22Rv1 (cell line): ENCODE results near the gene DDX39A.

Experiments
- H3K27ac ChIP-seq: fragments of 450-650 bp; 2 replicates; pipeline ENCODE4 v1.5.1; 2017
- ZFX ChIP-seq: fragments of 450-650 bp; IDR thresholded peaks from 2 replicates; pipeline ENCODE4 v1.6.1; 2017; ENCODE audit warnings: antibody characterized with exemption, borderline replicate concordance
- TF ChIP-seq, protein P1 (sequence below): fragments of 450-650 bp; IDR thresholded peaks from 2 replicates; pipeline ENCODE4 v1.5.1; 2017; ENCODE audit warnings: mild to moderate bottlenecking

Gene DDX39A

DNA sequence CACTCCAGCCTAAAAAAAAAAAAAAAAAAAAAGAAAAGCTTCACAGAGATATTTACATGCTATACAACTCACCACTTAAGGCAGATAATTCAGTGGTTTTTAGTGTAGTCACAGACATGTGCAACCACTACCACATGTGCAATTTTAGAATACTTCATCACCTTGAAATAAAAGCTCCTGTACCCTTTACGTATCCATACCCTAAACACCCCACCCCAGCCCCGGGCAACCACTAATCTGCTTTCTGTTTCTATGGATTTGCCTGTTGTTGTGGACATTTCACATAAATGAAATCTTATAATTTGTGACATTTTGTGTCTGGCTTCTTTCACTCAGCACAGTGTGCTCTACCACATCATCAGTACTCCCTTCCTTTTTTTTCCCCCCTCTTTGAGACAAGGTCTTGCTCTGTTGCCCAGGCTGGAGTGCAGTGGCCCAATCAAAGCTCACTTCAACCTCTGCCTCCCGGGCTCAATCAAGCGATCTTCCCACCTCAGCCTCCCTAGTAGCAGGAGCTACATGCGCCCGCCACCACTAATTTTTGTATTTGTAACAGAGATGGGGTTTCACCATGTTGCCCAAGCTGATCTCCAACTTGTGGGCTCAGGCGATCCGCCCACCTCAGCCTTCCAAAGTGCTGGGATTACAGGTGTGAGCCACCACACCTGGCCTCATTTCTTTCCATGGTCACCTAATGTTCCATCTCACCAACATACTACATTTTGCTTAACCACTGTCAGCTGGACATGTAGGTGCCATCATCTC lies 4.0 kb downstream of the DDX39A start:
- no peak overlapping the region for H3K27ac ChIP-seq
- TF ChIP-seq, protein P1, sequence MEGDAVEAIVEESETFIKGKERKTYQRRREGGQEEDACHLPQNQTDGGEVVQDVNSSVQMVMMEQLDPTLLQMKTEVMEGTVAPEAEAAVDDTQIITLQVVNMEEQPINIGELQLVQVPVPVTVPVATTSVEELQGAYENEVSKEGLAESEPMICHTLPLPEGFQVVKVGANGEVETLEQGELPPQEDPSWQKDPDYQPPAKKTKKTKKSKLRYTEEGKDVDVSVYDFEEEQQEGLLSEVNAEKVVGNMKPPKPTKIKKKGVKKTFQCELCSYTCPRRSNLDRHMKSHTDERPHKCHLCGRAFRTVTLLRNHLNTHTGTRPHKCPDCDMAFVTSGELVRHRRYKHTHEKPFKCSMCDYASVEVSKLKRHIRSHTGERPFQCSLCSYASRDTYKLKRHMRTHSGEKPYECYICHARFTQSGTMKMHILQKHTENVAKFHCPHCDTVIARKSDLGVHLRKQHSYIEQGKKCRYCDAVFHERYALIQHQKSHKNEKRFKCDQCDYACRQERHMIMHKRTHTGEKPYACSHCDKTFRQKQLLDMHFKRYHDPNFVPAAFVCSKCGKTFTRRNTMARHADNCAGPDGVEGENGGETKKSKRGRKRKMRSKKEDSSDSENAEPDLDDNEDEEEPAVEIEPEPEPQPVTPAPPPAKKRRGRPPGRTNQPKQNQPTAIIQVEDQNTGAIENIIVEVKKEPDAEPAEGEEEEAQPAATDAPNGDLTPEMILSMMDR: no peak
- no peak for TF ChIP-seq ZFX

DNA sequence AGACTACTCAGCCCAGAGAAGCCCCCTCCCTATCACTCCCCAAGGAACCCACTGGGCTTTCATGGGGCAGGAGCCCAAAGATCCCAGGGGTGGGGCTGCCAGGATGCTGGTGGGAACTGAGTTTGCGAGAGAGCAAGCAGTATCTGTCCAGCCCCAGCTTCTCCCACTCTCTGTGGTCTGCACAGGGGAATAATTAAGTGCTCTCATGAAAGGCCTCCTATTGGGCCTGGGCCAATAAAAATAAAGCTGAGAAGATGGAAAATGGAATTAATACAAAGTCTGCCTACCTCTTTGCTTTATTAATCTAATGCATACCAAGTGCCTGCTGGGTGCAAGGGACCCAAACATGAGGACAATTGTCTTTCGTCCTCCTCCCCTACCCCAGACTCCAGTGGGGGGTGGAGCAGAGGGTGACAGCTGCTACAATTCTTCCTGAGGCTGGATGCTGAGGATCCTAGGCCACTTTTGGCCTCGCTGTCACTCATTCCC lies 5.4 kb downstream of the DDX39A start:
- H3K27ac ChIP-seq: no peak overlapping the region
- TF ChIP-seq, protein P1: no peak
- TF ChIP-seq ZFX: no peak

DNA sequence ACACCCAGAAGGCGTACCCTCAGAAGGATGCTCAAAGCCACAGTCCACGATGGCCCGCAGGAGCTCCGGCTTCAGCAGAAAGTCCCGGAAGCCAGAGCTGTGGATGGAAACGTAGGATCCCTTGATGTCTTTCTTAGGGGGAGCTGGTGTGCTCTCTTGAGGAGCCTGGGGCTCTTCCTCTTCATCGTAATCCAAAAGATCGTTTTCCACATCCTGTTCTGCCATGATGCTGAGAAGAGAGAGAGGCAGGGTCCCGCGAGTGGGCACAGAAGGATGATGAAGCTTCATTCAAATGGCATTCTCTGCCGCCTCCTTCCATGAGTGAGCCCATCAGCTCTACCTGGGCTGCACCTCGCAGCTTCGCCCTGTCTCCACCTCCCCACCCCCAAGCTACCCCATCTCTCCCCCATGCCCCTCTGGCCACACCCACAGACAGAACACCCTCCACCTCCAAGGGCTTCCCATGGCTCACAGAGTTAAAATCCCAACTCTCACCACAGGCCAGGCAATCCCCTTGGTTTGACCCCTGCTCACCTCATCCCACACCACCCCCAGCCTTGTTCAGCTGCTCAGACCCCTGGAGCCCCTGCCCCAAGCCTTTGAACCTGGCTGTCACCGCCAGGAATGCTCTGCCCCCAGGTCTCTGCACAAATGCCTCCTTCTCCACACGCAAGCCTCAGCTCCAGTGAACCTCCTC lies 6.0 kb downstream of the DDX39A start:
- no peak overlapping the region for H3K27ac ChIP-seq
- TF ChIP-seq, protein P1: no peak
- TF ChIP-seq ZFX: no peak

DNA sequence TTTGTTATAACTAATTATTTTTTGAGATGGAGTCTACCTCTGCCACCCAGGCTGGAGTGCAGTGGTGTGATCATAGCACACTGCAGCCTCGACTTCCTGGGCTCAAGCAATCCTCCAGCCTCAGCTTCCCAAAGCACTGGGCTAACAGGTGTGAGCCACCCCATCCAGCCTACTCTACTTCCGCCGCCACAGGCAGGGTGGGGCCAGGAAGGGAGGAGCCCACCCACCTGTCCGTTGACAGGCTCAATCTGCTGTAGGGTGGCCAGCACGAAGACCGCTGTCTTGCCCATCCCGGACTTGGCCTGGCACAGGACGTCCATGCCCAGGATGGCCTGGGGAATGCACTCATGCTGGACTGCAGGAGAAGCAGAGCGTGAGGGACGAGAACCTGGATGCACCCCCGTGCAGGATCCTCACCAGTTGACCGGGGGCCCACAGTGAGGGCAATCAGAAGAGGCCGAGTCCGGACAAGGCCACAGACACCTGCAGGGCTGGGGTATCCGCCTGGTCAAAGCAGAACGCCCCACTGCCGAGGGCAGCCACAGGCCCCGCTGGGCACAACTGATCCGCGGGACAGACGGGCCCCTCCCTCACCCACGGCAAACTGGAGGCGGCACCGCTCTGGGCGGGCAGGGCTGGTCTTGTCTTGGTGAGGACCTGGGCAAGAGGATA lies 6.7 kb downstream of the DDX39A start:
- H3K27ac ChIP-seq: no peak overlapping the region
- no peak for TF ChIP-seq ZFX
- TF ChIP-seq, protein P1: no peak

DNA sequence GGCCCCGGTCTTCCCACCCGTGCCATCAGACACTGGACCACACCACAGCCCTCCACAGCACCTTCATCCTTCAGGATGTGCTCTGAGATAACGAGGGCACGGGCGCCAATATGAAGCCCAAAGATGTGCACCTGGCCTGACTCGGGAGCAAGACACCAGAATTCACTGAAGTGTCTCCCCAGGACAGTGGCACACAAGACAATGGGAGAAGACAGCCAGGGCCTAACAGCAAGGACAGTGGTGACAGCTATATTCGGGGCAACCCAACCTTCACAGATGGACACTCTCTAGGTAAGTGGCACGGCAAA lies 7.2 kb downstream of the DDX39A start:
- TF ChIP-seq, protein P1: no peak
- no peak for TF ChIP-seq ZFX
- no peak overlapping the region for H3K27ac ChIP-seq

DNA sequence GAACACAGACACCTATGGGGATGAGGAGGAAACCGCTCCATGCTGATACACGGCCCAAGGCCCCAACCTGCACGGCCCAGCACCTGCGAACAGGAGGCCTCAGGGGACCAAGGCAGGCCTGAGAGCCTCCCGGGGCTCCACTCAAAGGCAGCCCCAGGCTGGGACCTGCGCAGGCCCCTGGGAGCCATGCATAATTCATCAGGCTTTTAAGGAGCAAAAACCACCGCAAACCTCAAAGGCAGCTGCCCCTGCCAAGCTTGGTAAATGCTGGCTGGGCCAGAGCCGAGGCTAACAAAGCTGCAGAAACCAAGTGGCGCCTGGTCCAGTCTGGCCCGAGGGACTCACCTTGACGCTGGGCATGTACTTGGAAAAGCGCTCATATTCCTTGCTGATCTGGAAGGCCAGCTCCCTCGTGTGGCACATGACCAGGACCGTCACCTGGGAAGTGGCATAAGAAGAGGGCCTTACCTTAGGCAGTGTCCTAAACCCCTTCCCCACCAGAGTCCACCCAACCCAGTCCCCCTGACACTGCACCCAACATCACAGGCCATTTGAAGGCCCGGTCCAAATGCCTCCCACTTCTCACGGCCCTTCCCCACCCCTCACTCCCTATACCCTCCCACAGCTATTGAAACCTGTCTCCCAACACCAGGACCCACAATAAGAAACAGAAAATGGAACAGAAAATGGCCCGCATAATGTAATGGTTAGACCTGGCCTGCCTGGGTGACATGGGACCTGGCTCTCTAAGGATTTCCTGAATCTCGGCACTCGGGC lies 7.8 kb downstream of the DDX39A start:
- no peak overlapping the region for H3K27ac ChIP-seq
- TF ChIP-seq ZFX: no peak
- TF ChIP-seq, protein P1: no peak
